Small intestine (tissue), 7 donors: ENCODE results near the gene ZNF800. TPM values are rescaled to one million over a fixed set of nuclear protein-coding genes. Genes with fewer than 3 reads are reported as not detected.

Experiments used
- DNase-seq, 2 donors: peaks; one replicate each; pipeline versions ENCODE4 v3.0.0 to v3.0.0-alpha.2; 2013
- FAIRE-seq: peaks from 2 replicates; lab custom pipeline; 2012; peaks lifted over from hg19 to GRCh38; lab: Jason Lieb, UNC
- H3K27ac ChIP-seq, 3 donors: one replicate each; pipeline ENCODE4 v1.5.1; 2013; ENCODE audit warnings: low read length in 2 of 3, mild to moderate bottlenecking in 2 of 3, control low read depth in 1 of 3, inconsistent platforms in 1 of 3, low read depth in 1 of 3, moderate library complexity in 1 of 3
- H3K27me3 ChIP-seq, 3 donors: one replicate each; pipeline ENCODE4 v1.6.1; 2013; ENCODE audit warnings: low read length in 3 of 3, inconsistent platforms in 1 of 3; ENCODE audit not compliant: control insufficient read depth in 3 of 3, insufficient read depth in 3 of 3
- H3K36me3 ChIP-seq, 3 donors: one replicate each; pipeline ENCODE4 v1.6.1; 2013; ENCODE audit warnings: low read length in 3 of 3, inconsistent platforms in 1 of 3, low read depth in 1 of 3, mild to moderate bottlenecking in 1 of 3, moderate library complexity in 1 of 3; ENCODE audit not compliant: control insufficient read depth in 3 of 3, insufficient read depth in 2 of 3
- H3K4me1 ChIP-seq, 3 donors: one replicate each; pipeline ENCODE4 v1.6.1; 2013; ENCODE audit warnings: low read length in 2 of 3, inconsistent platforms in 1 of 3, low read depth in 1 of 3, mild to moderate bottlenecking in 1 of 3, moderate library complexity in 1 of 3; ENCODE audit not compliant: control insufficient read depth in 3 of 3, insufficient read depth in 2 of 3
- H3K4me3 ChIP-seq, 3 donors: one replicate each; pipeline ENCODE4 v1.5.1; 2013; ENCODE audit warnings: low read length in 3 of 3, control low read depth in 1 of 3, inconsistent platforms in 1 of 3, low read depth in 1 of 3, mild to moderate bottlenecking in 1 of 3, moderate library complexity in 1 of 3
- H3K9me3 ChIP-seq, 2 donors: one replicate each; pipeline ENCODE4 v1.6.1; 2013; ENCODE audit warnings: low read depth in 1 of 2, low read length in 1 of 2; ENCODE audit not compliant: control insufficient read depth in 2 of 2, insufficient read depth in 1 of 2
- WGBS, 3 donors: extraction: QIAGEN DNeasy Blood & Tissue Kit; methylation state at CpG; one replicate each; pipeline ENCODE4 v1.1.7; 2013; 5-methylcytosine and 5-hydroxymethylcytosine counted together
- polyA plus RNA-seq, 4 donors: library from polyadenylated mRNA; stranded (reverse) in 3 of 4; unstranded in 1 of 4; fragments of 200-250 nt in 3 of 4; fragments of 120-200 nt in 1 of 4; gene quantifications; one replicate each; pipeline versions ENCODE4 v1.2.1 to v1.2.3, GENCODE V29; 2013
- donor health status: healthy with polysubstance abuse.
- donor health status: control.
- donor health status: control.
- donor health status: Bipolar disorder and iron deficiency.
- donor health status: healthy.

Gene ZNF800
- polyA plus RNA-seq, 4 donors, result 6.2 to 21.2 (median 7.4) TPM

DNA sequence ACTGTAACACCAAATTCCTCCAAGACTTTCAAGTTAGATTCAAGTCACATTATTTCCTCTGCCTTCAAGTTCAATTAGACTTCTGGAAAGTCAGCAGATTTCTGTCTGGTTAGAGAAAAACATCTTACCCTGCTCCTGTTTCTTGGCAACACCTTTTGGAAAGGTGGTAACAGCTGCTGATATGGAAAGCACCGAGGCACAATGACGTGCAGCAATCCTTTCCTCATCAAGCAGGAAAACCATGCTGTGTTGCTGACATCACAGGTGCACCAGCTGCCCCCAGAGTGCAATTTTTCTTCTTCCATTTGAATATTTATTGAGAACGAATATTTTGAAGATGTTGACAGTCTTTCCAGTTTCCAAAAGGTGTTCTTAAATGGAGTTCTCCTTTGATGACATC lies 41.9 kb downstream of the ZNF800 start:
- WGBS, 3 donors, result 42 to 69% (median 68%) methylated on average over 3 of the region's 3 CpGs
- DNase-seq, result no peak
- H3K27ac ChIP-seq, result no peak overlapping the region
- H3K9me3 ChIP-seq, result peaks cover 0 to 4% of the 10 kb centered on the region in 2 donors
- H3K4me3 ChIP-seq, result no peak overlapping the region
- peaks cover 0 to 6% (median 0%) of the 10 kb centered on the region in 3 donors for H3K27me3 ChIP-seq
- peaks cover 0 to 2% (median 0%) of the 10 kb centered on the region in 3 donors for H3K36me3 ChIP-seq
- no peak for FAIRE-seq
- H3K4me1 ChIP-seq, result no peaks in the 10 kb centered on the region

DNA sequence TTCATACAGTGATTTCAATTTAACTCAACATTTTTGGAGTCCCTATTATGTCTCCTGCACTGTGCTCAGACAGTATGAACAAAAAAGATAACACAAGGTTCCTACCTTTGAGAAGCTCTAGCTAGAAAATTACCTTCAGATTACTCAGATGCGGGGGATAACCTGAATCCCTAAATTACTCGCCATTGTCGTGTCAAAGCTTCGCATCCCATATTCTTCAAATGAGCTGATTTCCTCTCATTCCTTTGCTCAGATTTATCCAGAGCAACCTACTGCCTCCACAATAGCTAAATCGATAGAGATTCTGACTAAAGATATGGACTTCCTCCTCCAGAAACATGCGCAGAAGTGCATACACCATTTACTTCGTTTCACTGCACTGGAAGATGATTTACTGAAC lies 42.6 kb downstream of the ZNF800 start:
- Histone ChIP-seq H3K4me1 (no peaks in the 10 kb centered on the region), H3K27me3 (peaks cover 0 to 8% (median 0%) of the 10 kb centered on the region in 3 donors), H3K9me3 (peaks cover 0 to 4% of the 10 kb centered on the region in 2 donors), H3K27ac (no peak overlapping the region), H3K36me3 (no peaks in the 10 kb centered on the region), H3K4me3 (no peak overlapping the region)
- 87 to 93% (median 90%) methylated on average over 7 of the region's 7 CpGs for WGBS, 3 donors
- FAIRE-seq (no peak), DNase-seq (no peak)

DNA sequence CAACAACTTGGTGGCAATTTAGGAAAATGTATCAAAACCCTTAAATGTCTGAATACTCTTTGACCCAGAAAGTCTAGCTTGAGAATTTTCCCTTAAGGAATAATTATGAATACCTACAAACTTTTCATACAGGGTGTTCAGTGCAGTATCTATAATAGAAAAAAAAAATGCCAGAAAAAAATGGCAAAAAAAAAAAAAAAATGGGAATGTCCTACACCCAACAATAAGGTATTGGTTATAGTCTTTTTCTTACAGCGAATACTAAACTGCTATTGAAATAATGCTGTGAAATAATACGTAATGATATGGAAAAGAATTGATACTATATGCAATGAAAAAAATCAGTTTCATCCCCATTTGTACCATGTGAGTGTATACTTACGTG lies 44.3 kb downstream of the ZNF800 start:
- H3K27ac ChIP-seq, result no peak overlapping the region
- H3K4me3 ChIP-seq, result peak overlapping the region in 2 of 3 donors; percentile 37 to 46
- H3K36me3 ChIP-seq, result no peaks in the 10 kb centered on the region
- DNase-seq, result no peak
- no peaks in the 10 kb centered on the region for H3K4me1 ChIP-seq
- WGBS, 3 donors, result 91 to 93% (median 92%) methylated on average over 3 of the region's 3 CpGs
- peaks cover 0 to 4% of the 10 kb centered on the region in 2 donors for H3K9me3 ChIP-seq
- peaks cover 0 to 8% (median 0%) of the 10 kb centered on the region in 3 donors for H3K27me3 ChIP-seq
- FAIRE-seq, result no peak

DNA sequence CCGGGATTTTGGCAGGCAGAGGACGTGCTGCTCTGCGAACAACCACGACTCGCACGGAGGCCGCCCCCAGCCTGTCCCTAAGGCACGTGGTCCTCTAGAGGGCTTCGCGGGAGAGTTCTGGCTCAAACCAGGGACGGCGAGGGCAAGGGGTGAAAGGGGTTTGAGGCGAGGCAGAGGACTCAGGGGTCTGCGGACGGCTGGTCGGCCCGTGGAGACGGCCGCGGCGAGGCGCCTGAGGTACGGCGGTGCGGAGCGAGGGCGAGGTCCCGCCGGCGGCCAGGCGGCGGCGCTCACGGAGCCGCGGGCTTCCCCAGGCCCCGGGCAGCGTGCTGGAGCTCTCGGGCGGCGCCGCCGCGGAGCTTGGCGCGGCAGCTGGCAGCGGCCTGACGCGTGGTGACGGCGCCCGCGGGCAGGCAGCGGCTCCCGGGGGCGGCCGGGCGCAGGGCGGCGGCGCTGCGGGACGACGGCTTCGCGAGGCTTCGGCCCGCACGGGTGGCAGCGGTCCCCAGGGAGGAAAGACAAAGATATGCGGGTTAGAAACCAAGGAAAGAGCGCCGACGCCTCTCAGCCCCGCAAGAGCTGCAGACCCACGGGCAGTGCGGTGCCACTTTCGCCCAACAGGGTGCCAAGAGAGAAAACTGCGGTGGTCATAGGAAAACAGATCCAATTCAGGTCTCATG lies 44.8 kb downstream of the ZNF800 start:
- DNase-seq (peak; percentile 63 to 84), FAIRE-seq (no peak)
- no peaks in the 10 kb centered on the region for H3K36me3 ChIP-seq
- peaks cover 0 to 4% of the 10 kb centered on the region in 2 donors for H3K9me3 ChIP-seq
- no peak overlapping the region for H3K27ac ChIP-seq
- H3K4me1 ChIP-seq, result no peaks in the 10 kb centered on the region
- peak overlapping the region; percentile 33 to 46 (median 37) for H3K4me3 ChIP-seq
- WGBS, 3 donors, result 3 to 6% (median 5%) methylated on average over 59 to 79 of the region's 79 CpGs
- H3K27me3 ChIP-seq, result peaks cover 0 to 8% (median 0%) of the 10 kb centered on the region in 3 donors

DNA sequence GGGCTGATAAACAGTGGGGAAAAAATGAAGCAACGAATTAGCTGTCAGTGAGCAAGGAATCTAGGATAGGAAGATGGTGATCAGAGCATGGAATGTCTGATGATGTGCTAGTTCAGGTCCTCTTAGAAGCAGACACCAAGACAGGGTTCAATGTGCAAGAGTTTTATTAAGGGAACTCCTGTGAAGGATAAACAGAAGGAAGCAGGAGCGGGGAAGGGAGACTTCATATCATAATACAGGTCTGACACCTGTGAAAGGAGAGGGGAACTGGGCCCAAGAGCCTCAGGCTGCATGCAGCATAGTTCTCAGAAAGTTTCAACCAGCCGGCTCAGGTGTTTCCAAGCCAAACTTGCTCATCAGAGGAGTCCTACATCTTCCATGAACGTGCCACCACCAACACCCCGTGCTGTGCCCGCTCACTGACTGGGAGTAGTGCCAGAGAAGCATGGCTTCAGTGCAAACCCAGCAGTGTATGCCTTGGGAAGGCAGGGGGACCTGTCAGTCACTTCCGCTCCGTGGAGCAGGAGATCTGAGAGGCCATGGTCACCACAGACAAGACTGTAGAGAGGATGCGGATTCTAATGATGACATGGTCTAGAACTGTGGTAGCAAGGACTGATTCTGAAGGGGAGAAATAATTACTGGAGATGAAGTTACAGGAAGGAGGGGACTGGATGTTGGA lies 45.8 kb downstream of the ZNF800 start:
- FAIRE-seq (no peak), DNase-seq (no peak)
- peaks cover 0 to 8% (median 0%) of the 10 kb centered on the region in 3 donors for H3K27me3 ChIP-seq
- no peak overlapping the region for H3K27ac ChIP-seq
- H3K4me1 ChIP-seq, result no peaks in the 10 kb centered on the region
- H3K36me3 ChIP-seq, result no peaks in the 10 kb centered on the region
- no peak overlapping the region for H3K4me3 ChIP-seq
- WGBS, 3 donors, result 83 to 88% (median 87%) methylated on average over 9 of the region's 9 CpGs
- H3K9me3 ChIP-seq, result peaks cover 0 to 4% of the 10 kb centered on the region in 2 donors

DNA sequence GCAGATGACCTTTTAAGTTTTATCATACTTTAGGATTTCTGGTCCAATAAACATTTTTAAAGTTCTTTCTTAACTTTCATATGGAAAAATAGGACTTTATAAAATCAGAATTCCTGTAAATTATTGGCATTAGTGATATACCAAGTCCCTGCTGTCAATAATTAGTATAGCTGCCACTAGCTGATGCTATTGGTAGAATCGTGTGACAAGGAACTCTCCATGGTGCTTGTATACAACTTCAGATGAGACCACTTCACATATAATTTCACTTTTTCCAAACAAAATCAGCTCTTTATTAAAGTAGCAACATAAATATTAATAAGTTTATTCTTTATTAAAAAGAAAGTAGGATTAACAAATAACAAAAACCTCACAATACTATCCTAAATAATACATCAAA lies 49.9 kb downstream of the ZNF800 start:
- peaks cover 0 to 9% (median 0%) of the 10 kb centered on the region in 3 donors for H3K27me3 ChIP-seq
- 53 to 65% (median 57%) methylated on average over 1 of the region's 1 CpG for WGBS, 3 donors
- no peaks in the 10 kb centered on the region for H3K36me3 ChIP-seq
- FAIRE-seq, result peak; percentile 36
- no peak overlapping the region for H3K27ac ChIP-seq
- no peaks in the 10 kb centered on the region for H3K4me1 ChIP-seq
- no peak for DNase-seq
- H3K4me3 ChIP-seq, result no peak overlapping the region
- H3K9me3 ChIP-seq, result peaks cover 0 to 4% of the 10 kb centered on the region in 2 donors

DNA sequence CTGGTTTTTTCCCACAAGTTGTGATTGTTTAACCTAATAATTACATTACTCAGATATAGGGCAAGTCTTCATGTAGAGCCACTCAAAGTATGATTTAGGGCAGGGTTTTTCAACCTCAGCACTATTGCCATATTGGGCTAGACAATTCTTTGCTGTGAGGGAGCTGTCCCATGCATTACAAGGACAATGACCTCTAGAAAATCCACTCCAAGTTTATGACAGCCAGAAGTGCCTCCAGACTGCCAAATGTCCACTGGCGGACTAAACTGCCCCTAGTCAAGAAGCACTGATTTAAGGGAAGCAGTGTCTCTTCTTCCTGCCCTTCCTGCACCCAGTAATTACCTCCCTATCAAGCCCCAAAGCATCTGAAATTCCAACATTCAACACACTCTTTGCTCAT lies 54.4 kb downstream of the ZNF800 start:
- FAIRE-seq (no peak), DNase-seq (no peak)
- Histone ChIP-seq H3K27ac (no peak overlapping the region), H3K4me1 (no peaks in the 10 kb centered on the region), H3K36me3 (no peaks in the 10 kb centered on the region), H3K27me3 (peaks cover 0 to 3% (median 2%) of the 10 kb centered on the region in 3 donors), H3K4me3 (no peak overlapping the region), H3K9me3 (no peaks in the 10 kb centered on the region)
- WGBS, 3 donors, result 76 to 92% (median 85%) methylated on average over 1 of the region's 1 CpG

DNA sequence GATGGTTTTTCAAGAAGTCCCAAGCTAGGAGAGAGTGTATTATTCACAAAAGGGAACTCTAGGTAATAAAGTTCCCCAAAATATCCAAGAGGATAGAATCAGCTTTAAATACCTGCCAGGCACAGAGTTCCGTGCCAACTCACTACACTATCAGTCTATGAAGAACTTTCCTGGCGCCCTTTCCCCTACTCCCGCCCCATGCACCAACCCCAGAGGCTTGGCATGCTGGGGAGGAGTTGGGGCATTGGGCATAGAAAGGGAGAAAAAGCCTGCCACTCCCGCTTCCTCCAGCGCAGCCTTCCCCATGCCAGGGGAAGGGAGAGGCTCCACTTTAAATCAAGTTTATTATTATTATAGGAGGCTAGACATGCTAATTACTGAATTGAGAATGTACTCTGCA lies 54.9 kb downstream of the ZNF800 start:
- H3K9me3 ChIP-seq, result no peaks in the 10 kb centered on the region
- no peaks in the 10 kb centered on the region for H3K4me1 ChIP-seq
- WGBS, 3 donors, result 21 to 66% (median 31%) methylated on average over 5 of the region's 5 CpGs
- H3K27me3 ChIP-seq, result peaks cover 0 to 3% (median 2%) of the 10 kb centered on the region in 3 donors
- FAIRE-seq (no peak), DNase-seq (no peak)
- no peaks in the 10 kb centered on the region for H3K36me3 ChIP-seq
- no peak overlapping the region for H3K27ac ChIP-seq
- no peak overlapping the region for H3K4me3 ChIP-seq
